ENCODE data around the gene PCDH15. TPM values are rescaled to one million over a fixed set of nuclear protein-coding genes. Genes with fewer than 3 reads are reported as not detected.

Gene PCDH15
- total and polyA plus RNA-seq, 3 experiments from 2014 or later = not detected

DNA sequence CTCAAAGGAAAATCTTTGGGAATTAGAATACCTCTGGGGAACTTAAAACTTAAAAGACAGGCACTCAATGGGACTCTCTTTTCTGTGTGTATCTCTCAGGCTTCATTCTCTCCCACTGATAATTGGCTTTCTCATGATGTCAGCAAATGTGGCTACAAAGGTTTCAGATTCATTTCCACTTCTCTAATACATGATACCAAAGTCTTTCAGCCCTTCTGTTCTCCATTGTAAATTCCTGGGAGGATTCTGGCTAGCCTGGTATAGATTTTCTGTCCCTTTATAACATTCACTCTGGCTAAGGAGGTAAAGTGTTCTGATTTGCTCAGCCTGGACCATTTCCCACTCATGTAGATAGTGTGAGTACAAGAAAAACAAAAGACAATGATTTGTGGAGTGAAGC, 606.2 kb downstream of the PCDH15 start:
- H3K4me1 Mint-ChIP-seq = no peaks in the 10 kb centered on the region
- H3K27ac Mint-ChIP-seq = no peak overlapping the region
- Histone ChIP-seq H3K4me1 (ENCODE audit: insufficient read depth, low read length) (no peaks in the 10 kb centered on the region), H3K27me3 (ENCODE audit: insufficient read depth, low read length, poor library complexity, severe bottlenecking) (no peaks in the 10 kb centered on the region), H3K36me3 (ENCODE audit: insufficient read depth, low read length) (no peaks in the 10 kb centered on the region), H3K9me3 (ENCODE audit: low read length) (no peaks in the 10 kb centered on the region), H3K4me3 (ENCODE audit: low read length) (no peak overlapping the region), H3K27ac (ENCODE audit: low read depth, low read length) (no peak overlapping the region)
- no peaks in the 10 kb centered on the region for H3K36me3 Mint-ChIP-seq
- peaks cover 0 to 31% (median 14%) of the 10 kb centered on the region in 5 donors for H3K9me3 Mint-ChIP-seq
- no peaks in the 10 kb centered on the region for H3K27me3 Mint-ChIP-seq
- ChIA-PET POLR2A (no interaction called here), CTCF (no interaction called here)
- no peak overlapping the region for H3K4me3 Mint-ChIP-seq
- no peak for DNase-seq

DNA sequence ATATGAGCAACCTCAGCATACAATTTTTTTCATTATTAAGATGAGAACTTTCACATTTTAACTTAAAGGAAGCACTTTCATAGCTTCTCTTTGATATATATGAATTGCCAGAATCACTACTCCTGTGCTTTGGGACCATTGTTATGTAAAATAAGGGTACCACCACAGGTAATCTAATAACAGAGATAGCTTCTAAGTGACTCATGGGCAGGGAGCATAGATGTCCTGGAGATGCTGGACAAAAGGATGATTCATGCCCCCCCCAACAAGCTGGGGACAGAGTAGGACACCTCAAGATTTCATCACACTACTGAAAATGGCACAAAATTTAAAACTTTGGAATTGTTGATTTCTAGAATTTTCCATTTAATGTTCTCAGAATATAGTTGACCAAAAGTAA, 641.1 kb downstream of the PCDH15 start:
- Histone ChIP-seq H3K4me1 (ENCODE audit: insufficient read depth, low read length) (no peaks in the 10 kb centered on the region), H3K9me3 (ENCODE audit: low read length) (no peaks in the 10 kb centered on the region), H3K27me3 (ENCODE audit: insufficient read depth, low read length, poor library complexity, severe bottlenecking) (no peaks in the 10 kb centered on the region), H3K4me3 (ENCODE audit: low read length) (no peak overlapping the region), H3K27ac (ENCODE audit: low read depth, low read length) (no peak overlapping the region), H3K36me3 (ENCODE audit: insufficient read depth, low read length) (no peaks in the 10 kb centered on the region)
- Mint-ChIP-seq H3K9me3 (peaks cover 7 to 27% (median 19%) of the 10 kb centered on the region in 5 donors), H3K4me3 (no peak overlapping the region), H3K27ac (no peak overlapping the region), H3K27me3 (no peaks in the 10 kb centered on the region), H3K4me1 (no peaks in the 10 kb centered on the region), H3K36me3 (no peaks in the 10 kb centered on the region)
- POLR2A ChIA-PET = no interaction called here
- DNase-seq = no peak
- CTCF ChIA-PET = no interaction called here

- POLR2A ChIA-PET = no interaction called here
- Mint-ChIP-seq H3K4me1 (no peaks in the 10 kb centered on the region), H3K27ac (no peak overlapping the region), H3K9me3 (peaks cover 0 to 24% (median 14%) of the 10 kb centered on the region in 5 donors), H3K4me3 (no peak overlapping the region), H3K36me3 (no peaks in the 10 kb centered on the region), H3K27me3 (no peaks in the 10 kb centered on the region)
- no peak overlapping the region for H3K27ac ChIP-seq (ENCODE audit: low read depth, low read length)
- H3K9me3 ChIP-seq (ENCODE audit: low read length) = no peaks in the 10 kb centered on the region
- H3K4me1 ChIP-seq (ENCODE audit: insufficient read depth, low read length) = no peaks in the 10 kb centered on the region
- no peaks in the 10 kb centered on the region for H3K27me3 ChIP-seq (ENCODE audit: insufficient read depth, low read length, poor library complexity, severe bottlenecking)
- CTCF ChIA-PET = no interaction called here
- no peaks in the 10 kb centered on the region for H3K36me3 ChIP-seq (ENCODE audit: insufficient read depth, low read length)
- H3K4me3 ChIP-seq (ENCODE audit: low read length) = no peak overlapping the region
- DNase-seq = no peak
Measured at GRCh38 chr10:54148508-54148907, 652.5 kb downstream of the PCDH15 start.

GRCh38 chr10:54139819-54140428, 661.1 kb downstream of the PCDH15 start:
- DNase-seq = no peak
- Mint-ChIP-seq H3K4me3 (no peak overlapping the region), H3K27me3 (no peaks in the 10 kb centered on the region), H3K36me3 (no peaks in the 10 kb centered on the region), H3K4me1 (no peaks in the 10 kb centered on the region), H3K27ac (no peak overlapping the region), H3K9me3 (peaks cover 4 to 42% (median 23%) of the 10 kb centered on the region in 5 donors)
- Histone ChIP-seq H3K9me3 (ENCODE audit: low read length) (peaks cover 5% of the 10 kb centered on the region), H3K4me1 (ENCODE audit: insufficient read depth, low read length) (no peaks in the 10 kb centered on the region), H3K4me3 (ENCODE audit: low read length) (no peak overlapping the region), H3K36me3 (ENCODE audit: insufficient read depth, low read length) (no peaks in the 10 kb centered on the region), H3K27ac (ENCODE audit: low read depth, low read length) (no peak overlapping the region), H3K27me3 (ENCODE audit: insufficient read depth, low read length, poor library complexity, severe bottlenecking) (no peaks in the 10 kb centered on the region)
- POLR2A ChIA-PET = no interaction called here
- CTCF ChIA-PET = no interaction called here

GRCh38 chr10:54137396-54137795, 663.6 kb downstream of the PCDH15 start:
- Mint-ChIP-seq H3K4me3 (no peak overlapping the region), H3K4me1 (no peaks in the 10 kb centered on the region), H3K27me3 (no peaks in the 10 kb centered on the region), H3K27ac (no peak overlapping the region), H3K36me3 (no peaks in the 10 kb centered on the region), H3K9me3 (peaks cover 5 to 38% (median 22%) of the 10 kb centered on the region in 5 donors)
- Histone ChIP-seq H3K27me3 (ENCODE audit: insufficient read depth, low read length, poor library complexity, severe bottlenecking) (no peaks in the 10 kb centered on the region), H3K4me3 (ENCODE audit: low read length) (no peak overlapping the region), H3K27ac (ENCODE audit: low read depth, low read length) (no peak overlapping the region), H3K9me3 (ENCODE audit: low read length) (peaks cover 5% of the 10 kb centered on the region), H3K36me3 (ENCODE audit: insufficient read depth, low read length) (no peaks in the 10 kb centered on the region), H3K4me1 (ENCODE audit: insufficient read depth, low read length) (no peaks in the 10 kb centered on the region)
- CTCF ChIA-PET = no interaction called here
- DNase-seq = no peak
- POLR2A ChIA-PET = no interaction called here

DNA sequence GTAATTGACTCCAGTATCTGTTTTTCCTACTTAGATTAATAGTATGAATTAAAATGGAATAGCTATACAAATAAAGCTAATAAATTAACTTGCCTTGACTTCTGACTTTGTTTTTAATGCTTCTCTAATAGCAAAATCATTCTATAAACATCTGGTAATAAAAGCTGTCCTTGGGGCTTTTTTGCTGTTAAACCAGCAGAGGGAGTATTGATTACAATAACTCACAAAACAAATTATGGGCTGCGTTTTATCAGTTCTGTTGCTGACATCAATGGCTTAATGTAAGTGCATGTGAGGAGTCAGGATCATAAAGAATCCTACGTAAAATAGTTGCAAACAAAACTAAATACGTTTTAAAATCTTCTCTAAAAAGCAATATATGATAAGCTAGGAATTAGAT, 667.8 kb downstream of the PCDH15 start:
- CTCF ChIA-PET = no interaction called here
- Histone ChIP-seq H3K27ac (ENCODE audit: low read depth, low read length) (no peak overlapping the region), H3K4me3 (ENCODE audit: low read length) (no peak overlapping the region), H3K9me3 (ENCODE audit: low read length) (peaks cover 5% of the 10 kb centered on the region), H3K36me3 (ENCODE audit: insufficient read depth, low read length) (no peaks in the 10 kb centered on the region), H3K4me1 (ENCODE audit: insufficient read depth, low read length) (no peaks in the 10 kb centered on the region), H3K27me3 (ENCODE audit: insufficient read depth, low read length, poor library complexity, severe bottlenecking) (no peaks in the 10 kb centered on the region)
- Mint-ChIP-seq H3K4me3 (no peak overlapping the region), H3K27me3 (no peaks in the 10 kb centered on the region), H3K36me3 (no peaks in the 10 kb centered on the region), H3K4me1 (no peaks in the 10 kb centered on the region), H3K9me3 (peaks cover 3 to 49% (median 17%) of the 10 kb centered on the region in 5 donors), H3K27ac (no peak overlapping the region)
- POLR2A ChIA-PET = no interaction called here
- DNase-seq = no peak

DNA sequence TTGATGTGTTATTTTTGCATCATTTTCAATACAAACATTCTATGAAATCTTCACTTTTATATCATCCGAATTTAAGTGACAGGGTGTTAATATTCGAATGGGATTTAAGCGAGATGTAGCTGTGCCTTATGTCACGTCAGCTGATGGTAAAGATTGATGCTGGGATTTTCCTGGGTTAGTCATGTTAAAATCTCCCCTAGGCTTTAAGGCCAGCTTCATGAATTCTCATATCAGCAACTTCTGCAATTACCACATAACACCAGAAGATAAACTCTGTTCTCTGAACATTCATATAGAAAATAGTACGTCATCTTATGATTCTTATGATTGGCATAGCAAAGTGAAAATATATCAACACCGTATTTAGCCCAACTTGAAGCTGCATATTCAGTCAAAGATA, 669.2 kb downstream of the PCDH15 start:
- Histone ChIP-seq H3K9me3 (ENCODE audit: low read length) (no peaks in the 10 kb centered on the region), H3K27ac (ENCODE audit: low read depth, low read length) (no peak overlapping the region), H3K27me3 (ENCODE audit: insufficient read depth, low read length, poor library complexity, severe bottlenecking) (no peaks in the 10 kb centered on the region), H3K36me3 (ENCODE audit: insufficient read depth, low read length) (no peaks in the 10 kb centered on the region), H3K4me1 (ENCODE audit: insufficient read depth, low read length) (no peaks in the 10 kb centered on the region), H3K4me3 (ENCODE audit: low read length) (no peak overlapping the region)
- H3K9me3 Mint-ChIP-seq = peaks cover 3 to 50% (median 17%) of the 10 kb centered on the region in 5 donors
- no peaks in the 10 kb centered on the region for H3K27me3 Mint-ChIP-seq
- H3K4me3 Mint-ChIP-seq = no peak overlapping the region
- no peak for DNase-seq
- no peak overlapping the region for H3K27ac Mint-ChIP-seq
- H3K36me3 Mint-ChIP-seq = no peaks in the 10 kb centered on the region
- CTCF ChIA-PET = no interaction called here
- POLR2A ChIA-PET = no interaction called here
- H3K4me1 Mint-ChIP-seq = no peaks in the 10 kb centered on the region

GRCh38 chr10:54130394-54130793, 670.6 kb downstream of the PCDH15 start:
- no peaks in the 10 kb centered on the region for H3K4me1 Mint-ChIP-seq
- Histone ChIP-seq H3K9me3 (ENCODE audit: low read length) (no peaks in the 10 kb centered on the region), H3K27ac (ENCODE audit: low read depth, low read length) (no peak overlapping the region), H3K4me3 (ENCODE audit: low read length) (no peak overlapping the region), H3K36me3 (ENCODE audit: insufficient read depth, low read length) (no peaks in the 10 kb centered on the region), H3K27me3 (ENCODE audit: insufficient read depth, low read length, poor library complexity, severe bottlenecking) (no peaks in the 10 kb centered on the region), H3K4me1 (ENCODE audit: insufficient read depth, low read length) (no peaks in the 10 kb centered on the region)
- H3K27ac Mint-ChIP-seq = no peak overlapping the region
- no peak for DNase-seq
- ChIA-PET CTCF (no interaction called here), POLR2A (no interaction called here)
- no peaks in the 10 kb centered on the region for H3K36me3 Mint-ChIP-seq
- peaks cover 3 to 43% (median 13%) of the 10 kb centered on the region in 5 donors for H3K9me3 Mint-ChIP-seq
- no peak overlapping the region for H3K4me3 Mint-ChIP-seq
- H3K27me3 Mint-ChIP-seq = no peaks in the 10 kb centered on the region

Data from CD8-positive, alpha-beta memory T cell (primary cell).